GM19328 (cell line): Measurements from ENCODE around the gene HOXA9.

ENCODE experiments used
- ATAC-seq: cut with Tn5 transposase; IDR thresholded peaks from one replicate; pipeline ENCODE4 v1.9.1; 2021; ENCODE audit warnings: mild to moderate bottlenecking, moderate library complexity; ENCODE audit not compliant: unreplicated experiment

Gene HOXA9

DNA sequence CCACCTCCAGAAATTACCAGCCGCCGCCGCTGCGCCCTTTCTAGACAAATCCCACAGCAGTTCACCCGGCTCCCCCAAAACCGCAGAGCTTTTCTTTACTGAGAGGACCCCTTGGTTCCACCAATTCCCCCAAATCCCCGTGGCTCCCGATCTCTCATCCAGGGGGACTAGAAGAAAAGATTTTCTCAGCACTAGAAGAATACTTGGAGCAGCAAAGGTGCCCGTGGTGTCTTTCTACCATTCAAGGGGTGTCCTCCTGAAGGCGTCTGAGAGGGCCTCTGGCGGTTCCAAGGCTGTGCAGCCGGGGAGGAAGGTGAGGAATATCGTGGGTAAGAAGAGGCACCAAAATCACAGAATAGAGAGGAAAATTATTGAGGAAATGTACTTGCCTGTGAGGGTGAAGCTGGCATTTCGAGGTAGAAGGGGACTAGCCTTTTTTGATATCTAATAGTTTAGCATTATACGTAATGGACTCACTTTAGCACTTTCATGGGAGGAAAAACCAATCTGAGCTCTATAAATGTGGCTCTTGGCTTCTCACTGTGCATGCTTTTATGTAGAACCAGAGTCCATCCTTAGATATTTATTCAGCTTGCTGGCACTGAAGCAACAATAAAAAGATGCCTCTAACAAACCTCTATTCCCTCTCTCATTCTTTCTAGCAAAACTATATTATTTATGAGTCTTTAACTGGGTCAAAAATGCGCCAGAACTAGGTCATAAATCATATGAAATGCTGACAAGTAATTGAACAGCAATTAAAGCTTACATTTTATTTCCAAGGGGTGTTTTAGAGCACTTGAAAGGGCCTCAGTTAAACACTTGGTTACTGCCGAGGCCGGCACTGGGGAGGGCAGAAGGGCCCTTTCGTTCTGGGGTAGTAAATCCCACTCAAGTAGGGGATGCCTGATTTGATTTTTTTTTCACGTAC, 49.0 kb downstream of the HOXA9 start:
- ATAC-seq, result no peak

DNA sequence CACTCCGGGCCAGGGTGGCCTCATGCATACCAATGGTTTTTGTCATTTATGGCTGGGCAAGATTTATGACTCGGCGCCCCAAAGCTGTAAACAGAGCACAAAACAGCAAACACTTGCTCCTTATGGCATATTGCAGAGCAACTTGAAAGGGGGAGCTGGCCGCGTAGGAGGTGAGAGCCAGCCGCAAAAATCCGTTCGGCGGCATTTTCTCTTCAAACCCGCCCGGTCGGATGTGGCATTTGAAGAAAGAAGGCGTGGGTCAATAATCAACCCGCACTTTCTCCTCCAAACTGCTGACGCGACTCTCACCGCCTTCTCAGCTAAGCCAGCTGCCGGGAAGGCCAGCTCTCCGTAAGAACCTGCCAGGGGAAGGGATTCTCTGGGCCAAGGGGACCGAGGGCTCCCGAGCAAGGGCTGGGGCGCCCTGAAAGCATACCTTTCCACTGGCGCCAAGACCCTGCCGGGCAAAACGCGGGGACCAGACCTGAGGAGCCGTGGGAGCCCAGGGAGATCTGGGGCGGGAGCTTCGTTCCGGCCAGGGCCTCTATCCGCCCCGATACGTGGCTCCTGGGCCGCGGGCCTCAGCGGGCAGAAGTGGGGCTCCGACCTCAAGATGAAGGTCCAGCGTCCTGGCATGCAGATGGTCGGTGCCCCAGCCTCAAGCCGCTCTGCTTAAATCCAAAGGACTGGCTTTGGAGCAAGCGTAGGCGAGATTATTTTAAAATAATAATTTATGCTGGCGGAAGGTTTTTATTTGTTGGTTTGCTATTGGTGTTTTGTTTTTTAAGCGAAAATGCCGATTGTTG, 49.9 kb downstream of the HOXA9 start:
- ATAC-seq, result no peak

DNA sequence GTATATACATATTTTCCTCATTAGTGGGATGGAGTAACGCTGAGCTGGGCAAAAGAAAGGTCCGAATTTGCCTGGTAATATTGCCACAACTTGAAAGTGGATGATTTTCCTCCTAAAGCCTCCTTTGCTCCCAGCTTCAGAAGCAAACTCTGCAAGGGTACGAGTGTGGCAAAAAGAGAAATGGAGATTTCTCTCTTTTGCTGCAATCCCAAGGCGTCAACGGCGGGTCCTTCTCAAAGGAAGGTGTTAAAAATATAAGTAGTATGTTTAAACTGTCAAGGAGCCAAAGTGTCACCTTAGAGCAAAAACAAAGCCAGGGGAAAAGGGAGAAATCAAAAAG, 50.5 kb downstream of the HOXA9 start:
- ATAC-seq, result no peak

DNA sequence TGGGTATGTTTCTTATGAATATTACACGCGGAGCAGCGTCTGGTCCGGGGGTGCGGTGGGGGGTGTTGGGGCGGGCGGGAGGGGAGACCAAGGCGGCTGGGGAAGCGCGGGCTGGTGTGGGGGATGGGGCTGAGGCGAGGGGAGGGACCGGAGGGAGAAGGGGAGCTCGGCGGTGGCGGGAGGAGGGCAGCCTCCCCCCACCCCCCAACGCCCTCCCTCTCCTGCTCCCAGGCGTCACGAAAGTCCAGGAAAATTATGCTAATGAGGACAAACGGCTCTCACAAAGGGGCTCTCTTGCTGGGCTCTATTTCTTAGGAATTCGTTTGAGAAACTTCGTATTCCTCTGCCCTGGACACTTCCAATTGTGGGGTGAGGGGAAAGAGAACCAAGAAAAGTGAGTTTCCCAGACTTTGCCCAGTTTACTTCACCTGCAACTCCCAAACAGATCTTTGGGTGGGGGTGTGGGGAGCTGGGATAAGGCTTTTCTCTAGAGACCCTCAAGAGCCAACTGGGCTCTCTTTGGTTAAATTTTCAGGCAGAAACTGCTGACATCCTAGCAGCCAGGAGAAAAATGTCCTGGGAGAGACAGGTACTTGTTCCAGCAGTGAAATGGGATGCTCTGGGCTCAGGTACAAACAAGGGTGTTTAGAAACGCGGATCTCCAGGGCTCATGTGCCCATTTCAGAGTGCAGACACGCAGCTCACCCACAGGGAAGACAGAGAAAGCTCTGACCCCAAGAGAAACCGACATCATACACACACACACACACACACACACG, 51.2 kb downstream of the HOXA9 start:
- no peak for ATAC-seq

DNA sequence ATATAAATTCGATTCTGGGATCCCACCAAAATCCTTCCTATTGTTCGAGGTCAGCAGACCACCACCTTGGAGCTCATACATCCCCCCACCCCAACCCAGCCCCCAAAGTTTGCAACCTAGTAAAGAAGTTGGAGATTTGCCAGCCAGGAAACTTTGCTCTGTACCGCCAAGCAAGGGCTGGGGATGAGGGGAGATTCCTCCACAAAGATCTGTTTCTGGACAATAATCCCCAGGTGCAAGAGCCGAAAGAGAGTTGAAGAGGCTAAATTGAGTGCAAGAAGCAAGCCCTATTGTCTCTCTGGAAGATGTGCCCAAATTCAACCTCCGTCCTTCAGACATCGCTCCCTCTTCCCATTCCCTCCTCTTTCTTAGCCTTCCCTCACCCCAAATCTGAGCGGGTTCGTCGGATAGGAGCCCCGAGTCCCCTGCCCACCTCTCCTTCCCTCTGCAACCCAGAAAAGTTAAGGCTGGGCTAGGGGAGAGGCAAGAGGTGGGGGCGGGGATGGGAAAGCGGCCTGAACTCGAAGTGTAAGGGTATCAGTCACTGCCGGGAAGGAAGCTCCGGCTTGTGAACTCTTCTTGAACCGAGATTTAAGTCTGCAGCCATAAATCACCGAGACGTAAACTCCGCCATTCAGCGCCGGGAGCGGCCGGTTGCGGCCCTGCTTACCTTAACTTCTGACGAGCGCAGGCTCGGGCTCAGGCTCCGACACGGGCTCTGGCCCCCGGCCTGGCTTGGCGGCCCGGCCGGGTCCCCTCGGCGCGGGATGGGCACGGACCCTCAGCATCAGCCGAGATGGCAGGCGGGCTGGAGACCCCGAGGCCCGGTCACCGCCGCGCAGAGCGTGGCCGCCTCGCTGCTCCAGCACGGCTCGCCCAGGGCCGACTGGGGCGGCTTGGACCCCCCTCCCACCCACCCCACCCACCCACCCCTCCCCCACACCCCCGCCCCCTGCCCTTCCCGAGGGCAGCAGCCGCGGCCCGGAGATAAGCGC, 52.1 kb downstream of the HOXA9 start:
- ATAC-seq, result no peak
